HepG2 (cell line): ENCODE data around the gene KLHL17. TPM values are rescaled to one million over a fixed set of nuclear protein-coding genes. Genes with fewer than 3 reads are reported as not detected.

Source experiments
- CBX1 ChIP-seq: IDR thresholded peaks from one replicate; pipeline ENCODE4 v1.6.1; 2016; ENCODE audit warnings: antibody characterized with exemption, low read depth
- JARID2 ChIP-seq: sonication (generic); formaldehyde crosslinking; IDR thresholded peaks from 2 replicates; pipeline ENCODE4 v1.8.1; 2023; ENCODE audit warnings: missing genetic modification reagents, inconsistent platforms; ENCODE audit not compliant: insufficient replicate concordance
- KDM6A ChIP-seq: IDR thresholded peaks from 2 replicates; pipeline ENCODE4 v1.6.1; 2016; ENCODE audit warnings: low read depth
- KMT2A ChIP-seq: sonication (generic); formaldehyde crosslinking; IDR thresholded peaks from 2 replicates; pipeline ENCODE4 v1.4.0; 2020; ENCODE audit warnings: missing genetic modification reagents
- MAFG ChIP-seq: sonication (generic); formaldehyde crosslinking; IDR thresholded peaks from 2 replicates; pipeline ENCODE4 v1.5.1; 2020; ENCODE audit warnings: mild to moderate bottlenecking, missing genetic modification reagents
- NBN ChIP-seq: fragments of 450-650 bp; conservative IDR thresholded peaks from 2 replicates; pipeline ENCODE4 v1.6.1; 2017
- NCOA5 ChIP-seq: sonication (generic); formaldehyde crosslinking; IDR thresholded peaks from 2 replicates; pipeline ENCODE4 v1.4.0; 2020; ENCODE audit warnings: missing genetic modification reagents
- NFIC ChIP-seq: IDR thresholded peaks from 2 replicates; pipeline ENCODE4 v1.6.1; 2012; ENCODE audit warnings: mild to moderate bottlenecking, low read length, inconsistent platforms
- PTBP1 ChIP-seq: fragments of 200-400 bp; formaldehyde crosslinking; IDR thresholded peaks from 2 replicates; pipeline ENCODE4 v1.6.1; 2018; ENCODE audit warnings: low read length, low read depth; ENCODE audit not compliant: poor library complexity, severe bottlenecking
- SNAPC2 ChIP-seq: sonication (generic); formaldehyde crosslinking; IDR thresholded peaks from 2 replicates; pipeline ENCODE4 v1.8.1; 2022; ENCODE audit warnings: mild to moderate bottlenecking, missing genetic modification reagents
- U2AF1 ChIP-seq: fragments of 200-400 bp; formaldehyde crosslinking; optimal IDR thresholded peaks from 2 replicates; pipeline ENCODE3; 2017; ENCODE audit warnings: mild to moderate bottlenecking, low read depth, low read length
- ZBTB7B ChIP-seq: sonication (generic); formaldehyde crosslinking; IDR thresholded peaks from 2 replicates; pipeline ENCODE4 v1.4.0; 2020; ENCODE audit warnings: missing genetic modification reagents
- ZKSCAN5 ChIP-seq: sonication (generic); formaldehyde crosslinking; IDR thresholded peaks from 2 replicates; pipeline ENCODE4 v1.5.1; 2020; ENCODE audit warnings: mild to moderate bottlenecking, missing genetic modification reagents
- ZNF18 ChIP-seq: sonication (generic); formaldehyde crosslinking; IDR thresholded peaks from 2 replicates; pipeline ENCODE4 v1.8.0; 2022; ENCODE audit warnings: mild to moderate bottlenecking, missing genetic modification reagents; ENCODE audit not compliant: insufficient replicate concordance
- ZNF30 ChIP-seq: sonication (generic); formaldehyde crosslinking; IDR thresholded peaks from 2 replicates; pipeline ENCODE4 v1.5.0; 2020; ENCODE audit warnings: mild to moderate bottlenecking, missing genetic modification reagents
- ZNF670 ChIP-seq: sonication (generic); formaldehyde crosslinking; IDR thresholded peaks from 2 replicates; pipeline ENCODE4 v1.8.0; 2022; ENCODE audit warnings: mild to moderate bottlenecking, missing genetic modification reagents, borderline replicate concordance
- polyA plus RNA-seq, 8 experiments: library from polyadenylated mRNA; depleted of rRNA in 3 of 8; stranded (reverse) in 7 of 8; unstranded in 1 of 8; fragments of >200 nt; fragmentation: Illumina TruSeq in 4 of 8; extraction: Trizol in 4 of 8; gene quantifications; 2 replicates each; pipeline versions ENCODE4 v1.2.1 to v1.2.3, GENCODE V29; 2011 to 2016; ENCODE audit warnings: low read depth in 4 of 8, missing spikeins in 1 of 8, mixed read lengths in 1 of 8; ENCODE audit not compliant: insufficient read depth in 1 of 8
- total RNA-seq, 5 experiments: library from RNA; depleted of rRNA; stranded (reverse); fragments of >200 nt; fragmentation: Illumina TruSeq; extraction: Trizol; gene quantifications; 2 replicates each; pipeline ENCODE4 v1.2.3, GENCODE V29; 2016; ENCODE audit warnings: low read depth in 1 of 5
- TF ChIP-seq, protein P1 (sequence below): sonication (generic); formaldehyde crosslinking; IDR thresholded peaks from 2 replicates; pipeline ENCODE4 v1.5.0; 2020; ENCODE audit warnings: mild to moderate bottlenecking, low read depth, missing genetic modification reagents, borderline replicate concordance
- TF ChIP-seq, protein P2 (sequence below): sonication (generic); formaldehyde crosslinking; IDR thresholded peaks from 2 replicates; pipeline ENCODE4 v1.4.0; 2020; ENCODE audit warnings: missing genetic modification reagents
- TF ChIP-seq, protein P3 (sequence below): sonication (generic); formaldehyde crosslinking; IDR thresholded peaks from 2 replicates; pipeline ENCODE4 v1.4.0; 2020; ENCODE audit warnings: missing genetic modification reagents
- TF ChIP-seq, protein P4 (sequence below): sonication (generic); formaldehyde crosslinking; IDR thresholded peaks from 2 replicates; pipeline ENCODE4 v1.5.1; 2020; ENCODE audit warnings: missing genetic modification reagents, mild to moderate bottlenecking, borderline replicate concordance

The KLHL17 gene
- total and polyA plus RNA-seq, 2 of the 13 experiments (the other 11 are each of a cell fraction or from before 2014, with no cell fraction given): 9.3 to 24.7 TPM

DNA sequence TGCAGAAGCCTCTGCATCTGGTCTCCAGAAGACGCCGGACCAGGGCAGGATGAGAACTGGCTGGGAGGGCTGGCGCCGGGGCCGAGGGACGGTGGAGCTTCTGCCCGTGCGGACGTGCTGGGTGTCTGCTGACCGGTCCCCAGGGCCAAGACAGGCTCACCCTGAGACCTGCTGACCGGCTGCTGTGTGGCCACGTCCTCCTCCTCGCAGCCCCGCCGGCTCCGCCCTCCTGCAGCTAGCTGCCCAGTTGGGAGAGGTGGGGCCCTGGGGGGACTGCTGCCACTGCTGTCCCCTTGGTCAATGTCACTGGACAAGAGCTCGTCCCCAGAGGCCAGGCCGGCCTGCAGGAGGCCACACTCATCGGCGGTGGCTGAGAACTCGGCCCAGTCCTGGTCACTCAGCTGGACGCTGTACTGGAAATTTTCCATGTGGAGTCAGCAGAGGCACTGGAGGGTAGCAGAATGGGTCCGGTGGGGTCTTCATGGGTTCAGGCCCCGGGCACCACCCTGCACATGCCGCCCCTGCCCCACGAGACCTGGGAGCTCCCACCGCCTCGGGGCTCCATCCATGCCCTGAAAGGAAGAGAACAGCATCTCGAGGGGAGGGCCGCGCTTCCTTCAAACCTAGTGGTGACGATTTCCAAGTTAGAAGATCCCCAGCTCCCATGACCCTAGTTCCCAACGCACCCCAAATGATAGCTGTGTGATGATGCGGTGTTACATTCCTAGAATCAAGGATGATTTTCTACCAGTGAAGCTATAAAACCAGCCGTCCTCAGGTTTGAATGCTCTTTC, 20.4 kb downstream of the KLHL17 start (continued):
- TF ChIP-seq ZNF18 (CRISPR knock-in tag) (no peak), NCOA5 (CRISPR knock-in tag) (no peak), ZNF670 (no peak), KMT2A (CRISPR knock-in tag) (no peak), JARID2 (CRISPR knock-in tag) (no peak), NFIC (no peak), SNAPC2 (CRISPR knock-in tag) (no peak), ZKSCAN5 (CRISPR knock-in tag) (no peak), ZBTB7B (CRISPR knock-in tag) (0 out of 2 replicates have a peak, but pooled peaks have one; percentile 42), ZNF30 (CRISPR knock-in tag) (no peak), MAFG (CRISPR knock-in tag) (no peak), KDM6A (no peak), U2AF1 (no peak), PTBP1 (no peak), NBN (no peak), CBX1 (no peak)
- TF ChIP-seq, protein P1, sequence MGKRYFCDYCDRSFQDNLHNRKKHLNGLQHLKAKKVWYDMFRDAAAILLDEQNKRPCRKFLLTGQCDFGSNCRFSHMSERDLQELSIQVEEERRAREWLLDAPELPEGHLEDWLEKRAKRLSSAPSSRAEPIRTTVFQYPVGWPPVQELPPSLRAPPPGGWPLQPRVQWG (CRISPR knock-in tag): no peak
- TF ChIP-seq, protein P2, sequence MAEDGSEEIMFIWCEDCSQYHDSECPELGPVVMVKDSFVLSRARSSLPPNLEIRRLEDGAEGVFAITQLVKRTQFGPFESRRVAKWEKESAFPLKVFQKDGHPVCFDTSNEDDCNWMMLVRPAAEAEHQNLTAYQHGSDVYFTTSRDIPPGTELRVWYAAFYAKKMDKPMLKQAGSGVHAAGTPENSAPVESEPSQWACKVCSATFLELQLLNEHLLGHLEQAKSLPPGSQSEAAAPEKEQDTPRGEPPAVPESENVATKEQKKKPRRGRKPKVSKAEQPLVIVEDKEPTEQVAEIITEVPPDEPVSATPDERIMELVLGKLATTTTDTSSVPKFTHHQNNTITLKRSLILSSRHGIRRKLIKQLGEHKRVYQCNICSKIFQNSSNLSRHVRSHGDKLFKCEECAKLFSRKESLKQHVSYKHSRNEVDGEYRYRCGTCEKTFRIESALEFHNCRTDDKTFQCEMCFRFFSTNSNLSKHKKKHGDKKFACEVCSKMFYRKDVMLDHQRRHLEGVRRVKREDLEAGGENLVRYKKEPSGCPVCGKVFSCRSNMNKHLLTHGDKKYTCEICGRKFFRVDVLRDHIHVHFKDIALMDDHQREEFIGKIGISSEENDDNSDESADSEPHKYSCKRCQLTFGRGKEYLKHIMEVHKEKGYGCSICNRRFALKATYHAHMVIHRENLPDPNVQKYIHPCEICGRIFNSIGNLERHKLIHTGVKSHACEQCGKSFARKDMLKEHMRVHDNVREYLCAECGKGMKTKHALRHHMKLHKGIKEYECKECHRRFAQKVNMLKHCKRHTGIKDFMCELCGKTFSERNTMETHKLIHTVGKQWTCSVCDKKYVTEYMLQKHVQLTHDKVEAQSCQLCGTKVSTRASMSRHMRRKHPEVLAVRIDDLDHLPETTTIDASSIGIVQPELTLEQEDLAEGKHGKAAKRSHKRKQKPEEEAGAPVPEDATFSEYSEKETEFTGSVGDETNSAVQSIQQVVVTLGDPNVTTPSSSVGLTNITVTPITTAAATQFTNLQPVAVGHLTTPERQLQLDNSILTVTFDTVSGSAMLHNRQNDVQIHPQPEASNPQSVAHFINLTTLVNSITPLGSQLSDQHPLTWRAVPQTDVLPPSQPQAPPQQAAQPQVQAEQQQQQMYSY (CRISPR knock-in tag): no peak
- TF ChIP-seq, protein P3, sequence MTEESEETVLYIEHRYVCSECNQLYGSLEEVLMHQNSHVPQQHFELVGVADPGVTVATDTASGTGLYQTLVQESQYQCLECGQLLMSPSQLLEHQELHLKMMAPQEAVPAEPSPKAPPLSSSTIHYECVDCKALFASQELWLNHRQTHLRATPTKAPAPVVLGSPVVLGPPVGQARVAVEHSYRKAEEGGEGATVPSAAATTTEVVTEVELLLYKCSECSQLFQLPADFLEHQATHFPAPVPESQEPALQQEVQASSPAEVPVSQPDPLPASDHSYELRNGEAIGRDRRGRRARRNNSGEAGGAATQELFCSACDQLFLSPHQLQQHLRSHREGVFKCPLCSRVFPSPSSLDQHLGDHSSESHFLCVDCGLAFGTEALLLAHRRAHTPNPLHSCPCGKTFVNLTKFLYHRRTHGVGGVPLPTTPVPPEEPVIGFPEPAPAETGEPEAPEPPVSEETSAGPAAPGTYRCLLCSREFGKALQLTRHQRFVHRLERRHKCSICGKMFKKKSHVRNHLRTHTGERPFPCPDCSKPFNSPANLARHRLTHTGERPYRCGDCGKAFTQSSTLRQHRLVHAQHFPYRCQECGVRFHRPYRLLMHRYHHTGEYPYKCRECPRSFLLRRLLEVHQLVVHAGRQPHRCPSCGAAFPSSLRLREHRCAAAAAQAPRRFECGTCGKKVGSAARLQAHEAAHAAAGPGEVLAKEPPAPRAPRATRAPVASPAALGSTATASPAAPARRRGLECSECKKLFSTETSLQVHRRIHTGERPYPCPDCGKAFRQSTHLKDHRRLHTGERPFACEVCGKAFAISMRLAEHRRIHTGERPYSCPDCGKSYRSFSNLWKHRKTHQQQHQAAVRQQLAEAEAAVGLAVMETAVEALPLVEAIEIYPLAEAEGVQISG (CRISPR knock-in tag): no peak
- TF ChIP-seq, protein P4, sequence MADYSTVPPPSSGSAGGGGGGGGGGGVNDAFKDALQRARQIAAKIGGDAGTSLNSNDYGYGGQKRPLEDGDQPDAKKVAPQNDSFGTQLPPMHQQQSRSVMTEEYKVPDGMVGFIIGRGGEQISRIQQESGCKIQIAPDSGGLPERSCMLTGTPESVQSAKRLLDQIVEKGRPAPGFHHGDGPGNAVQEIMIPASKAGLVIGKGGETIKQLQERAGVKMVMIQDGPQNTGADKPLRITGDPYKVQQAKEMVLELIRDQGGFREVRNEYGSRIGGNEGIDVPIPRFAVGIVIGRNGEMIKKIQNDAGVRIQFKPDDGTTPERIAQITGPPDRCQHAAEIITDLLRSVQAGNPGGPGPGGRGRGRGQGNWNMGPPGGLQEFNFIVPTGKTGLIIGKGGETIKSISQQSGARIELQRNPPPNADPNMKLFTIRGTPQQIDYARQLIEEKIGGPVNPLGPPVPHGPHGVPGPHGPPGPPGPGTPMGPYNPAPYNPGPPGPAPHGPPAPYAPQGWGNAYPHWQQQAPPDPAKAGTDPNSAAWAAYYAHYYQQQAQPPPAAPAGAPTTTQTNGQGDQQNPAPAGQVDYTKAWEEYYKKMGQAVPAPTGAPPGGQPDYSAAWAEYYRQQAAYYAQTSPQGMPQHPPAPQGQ (CRISPR knock-in tag): no peak
